HS-5 (cell line): ENCODE results near the gene COQ5.
"Not testable (repeated sequence)": the region's sequence is repeated elsewhere in the genome, so short reads cannot be mapped to it uniquely, and the experiment has no call there.

ENCODE experiments used
- DNase-seq: peaks from one replicate; pipeline ENCODE4 v3.0.0-alpha.2; 2012; ENCODE audit warnings: low read depth

The COQ5 gene, protein sequence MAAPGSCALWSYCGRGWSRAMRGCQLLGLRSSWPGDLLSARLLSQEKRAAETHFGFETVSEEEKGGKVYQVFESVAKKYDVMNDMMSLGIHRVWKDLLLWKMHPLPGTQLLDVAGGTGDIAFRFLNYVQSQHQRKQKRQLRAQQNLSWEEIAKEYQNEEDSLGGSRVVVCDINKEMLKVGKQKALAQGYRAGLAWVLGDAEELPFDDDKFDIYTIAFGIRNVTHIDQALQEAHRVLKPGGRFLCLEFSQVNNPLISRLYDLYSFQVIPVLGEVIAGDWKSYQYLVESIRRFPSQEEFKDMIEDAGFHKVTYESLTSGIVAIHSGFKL

DNA sequence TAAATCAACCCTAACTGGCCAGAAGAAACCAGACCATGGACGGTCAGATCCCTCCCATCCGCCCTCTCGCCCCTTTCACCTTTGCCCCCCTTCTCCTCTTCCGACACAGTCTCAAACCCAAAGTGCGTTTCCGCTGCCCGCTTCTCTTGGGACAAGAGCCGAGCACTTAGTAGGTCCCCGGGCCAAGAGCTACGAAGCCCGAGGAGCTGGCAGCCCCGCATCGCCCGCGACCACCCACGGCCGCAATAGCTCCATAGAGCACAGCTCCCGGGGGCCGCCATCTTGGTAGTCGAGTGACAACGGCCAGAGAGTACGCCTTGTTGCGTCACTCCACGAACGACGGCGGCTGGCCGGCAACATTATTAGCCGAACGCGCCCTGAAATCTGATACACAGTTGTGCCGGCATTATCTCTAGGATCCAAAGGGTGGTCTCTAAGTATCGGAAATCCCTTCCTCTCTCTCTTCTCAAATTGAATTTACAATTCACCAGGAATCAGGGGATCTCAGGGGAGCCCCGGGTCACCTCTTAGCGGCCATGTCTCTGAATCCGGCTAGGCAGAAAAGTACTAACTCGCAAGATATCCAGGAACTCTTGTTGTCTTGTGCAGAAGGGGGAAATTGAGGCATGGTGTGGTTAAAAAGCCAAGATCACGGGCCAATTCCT lies at the start of gene COQ5:
Gene COQ5 (minus strand): TSS at position 298 of the 665 bp plus-strand sequence. CDS start 17 bp downstream, at position 281.
- DNase-seq: peak; percentile 49

DNA sequence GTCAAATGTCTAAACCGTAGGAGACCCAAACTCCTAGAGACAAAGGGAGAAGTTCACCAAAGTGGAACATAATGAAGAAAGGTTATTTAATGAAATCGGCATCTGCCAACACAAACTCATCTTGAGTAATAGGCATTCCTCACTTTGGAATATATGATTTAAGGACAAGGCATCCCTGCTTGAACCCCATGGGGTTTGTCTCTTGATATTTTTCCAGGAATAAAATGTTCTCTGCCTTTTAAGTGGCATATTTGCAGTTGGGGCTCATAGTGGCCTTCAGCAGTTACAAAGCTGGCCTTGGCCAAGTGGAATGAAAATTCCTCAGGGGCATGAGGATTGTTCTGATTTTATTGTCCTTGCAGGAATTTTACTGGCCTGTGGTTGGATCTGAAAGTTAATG lies 45.1 kb upstream of the COQ5 start:
- DNase-seq: no peak

DNA sequence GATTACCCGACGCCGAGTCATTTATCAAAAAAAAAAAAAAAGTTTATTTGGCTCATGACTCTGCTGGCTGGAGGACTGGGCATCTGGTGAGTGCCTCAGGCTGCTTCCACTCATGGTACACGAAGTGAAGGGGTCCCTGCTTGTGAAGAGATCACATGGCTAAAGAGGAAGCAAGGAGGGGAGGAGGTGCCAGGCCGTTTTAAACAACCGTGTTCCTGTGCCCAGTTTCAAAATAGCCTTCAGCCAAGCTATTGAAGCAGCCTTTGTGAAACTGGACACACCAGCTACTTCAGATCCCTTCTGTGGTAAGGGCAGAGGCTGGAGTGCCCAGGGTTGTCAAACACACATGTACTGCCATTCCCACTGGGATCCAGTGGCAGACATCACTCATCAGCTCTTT lies 44.6 kb upstream of the COQ5 start:
- DNase-seq: no peak

DNA sequence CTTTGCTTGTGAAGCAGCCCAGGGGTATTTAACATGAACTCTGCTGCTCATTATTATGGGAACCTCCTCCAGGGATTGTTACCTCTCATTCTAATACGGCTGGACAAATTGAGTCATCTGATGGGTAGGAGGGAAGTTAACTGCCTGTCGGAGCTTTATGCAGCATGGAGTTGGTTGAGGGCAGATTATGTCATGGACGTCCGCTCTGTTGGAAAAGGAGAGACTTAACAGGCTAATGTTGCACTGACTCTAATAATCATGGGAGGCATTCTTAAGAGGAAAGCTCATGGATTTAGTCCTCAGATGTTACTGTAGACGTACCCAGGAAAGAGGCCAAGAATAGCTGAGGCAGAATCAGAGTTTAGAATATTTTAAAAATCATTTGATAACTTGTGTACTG lies 42.3 kb upstream of the COQ5 start:
- no peak for DNase-seq

DNA sequence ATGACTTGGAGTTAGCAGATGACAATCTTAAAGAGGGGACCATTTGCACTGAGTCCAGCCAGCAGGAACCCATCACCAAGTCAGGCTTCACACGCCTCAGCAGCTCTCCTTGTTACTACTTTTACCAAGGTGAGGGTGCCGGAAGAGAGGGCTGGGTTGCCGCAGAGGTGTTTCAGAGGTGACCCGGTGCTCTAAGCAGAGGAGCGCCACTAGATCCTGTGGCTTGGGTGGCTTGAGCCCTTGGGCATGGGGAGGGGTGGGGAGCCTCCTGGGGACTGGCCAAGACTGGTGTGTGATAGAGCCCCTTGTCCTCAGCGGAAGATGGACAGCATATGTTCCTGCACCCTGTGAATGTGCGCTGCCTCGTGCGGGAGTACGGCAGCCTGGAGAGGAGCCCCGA lies 34.5 kb upstream of the COQ5 start:
- DNase-seq: no peak

DNA sequence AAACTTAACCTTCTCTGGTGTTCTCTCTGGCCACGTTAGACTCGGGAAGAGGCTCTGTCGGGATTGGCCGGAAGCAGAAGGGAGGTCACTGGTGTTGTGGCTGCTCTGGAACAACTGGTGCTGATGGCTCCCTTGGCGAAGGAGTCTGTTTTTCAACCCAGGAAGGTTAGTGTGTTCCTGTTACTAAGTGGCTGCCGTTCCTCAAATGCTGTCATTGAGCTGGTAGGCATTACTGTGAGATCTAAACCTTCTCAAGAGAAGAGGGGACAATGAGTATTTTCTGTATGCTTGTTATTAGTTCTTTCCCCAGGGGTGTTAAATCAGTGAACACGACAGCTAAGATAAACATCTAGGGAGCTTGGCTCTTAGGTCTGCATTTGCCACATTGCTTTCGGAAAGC lies 33.9 kb upstream of the COQ5 start:
- no peak for DNase-seq

DNA sequence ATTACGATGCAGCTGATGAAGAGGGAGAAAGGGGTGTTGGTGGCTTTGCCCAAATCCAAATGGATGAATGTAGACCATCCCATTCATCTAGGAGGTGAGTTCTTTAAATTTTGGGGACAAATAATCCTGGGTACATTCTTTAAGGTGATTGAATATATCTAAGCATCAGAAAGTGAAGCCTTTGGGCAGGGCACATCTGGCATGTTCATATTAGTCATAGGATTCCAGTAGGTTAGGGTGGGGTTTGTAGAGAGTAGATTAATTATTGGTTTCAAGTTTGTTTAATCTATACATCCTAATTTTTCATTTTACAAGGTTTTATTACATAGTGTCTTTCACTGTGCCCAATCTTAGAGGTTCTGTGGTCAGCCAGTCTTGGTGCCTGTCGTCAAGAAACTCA lies 28.6 kb upstream of the COQ5 start:
- DNase-seq: no peak

DNA sequence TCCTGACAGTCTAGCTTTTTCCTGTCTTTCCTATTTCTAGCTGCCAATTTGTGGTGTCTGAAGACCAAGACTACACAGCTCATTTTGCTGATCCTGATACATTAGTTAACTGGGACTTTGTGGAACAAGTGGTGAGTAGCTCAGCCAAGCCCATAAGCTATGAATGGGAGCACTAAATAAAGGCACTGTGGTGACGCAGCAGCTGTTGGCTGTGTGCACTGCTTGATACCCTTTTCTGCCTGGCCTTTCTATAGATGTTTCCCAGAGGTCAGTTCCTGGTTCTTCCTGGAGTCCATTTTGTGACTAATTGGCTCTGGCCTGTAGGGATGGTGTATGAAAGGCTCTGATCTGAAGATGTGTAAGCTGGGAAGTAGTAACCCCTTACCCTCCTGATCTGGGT lies 25.7 kb upstream of the COQ5 start:
- DNase-seq: no peak

DNA sequence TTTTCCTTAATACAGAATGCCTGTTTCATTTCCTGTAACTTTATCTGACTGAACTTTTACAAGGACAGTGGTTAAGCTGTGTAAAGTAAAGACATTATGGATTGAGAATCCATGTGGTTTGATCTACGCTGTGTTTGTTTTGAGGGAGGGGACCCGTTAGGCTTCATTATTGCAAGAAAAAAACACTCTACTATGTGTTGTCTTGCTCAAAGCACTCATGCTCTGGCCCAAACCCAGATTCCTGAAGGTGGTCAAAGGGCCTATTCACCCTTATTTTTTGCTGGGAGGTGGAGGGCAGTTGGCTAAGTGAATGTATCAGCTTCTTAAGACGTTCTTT lies 17.1 kb upstream of the COQ5 start:
- no peak for DNase-seq

DNA sequence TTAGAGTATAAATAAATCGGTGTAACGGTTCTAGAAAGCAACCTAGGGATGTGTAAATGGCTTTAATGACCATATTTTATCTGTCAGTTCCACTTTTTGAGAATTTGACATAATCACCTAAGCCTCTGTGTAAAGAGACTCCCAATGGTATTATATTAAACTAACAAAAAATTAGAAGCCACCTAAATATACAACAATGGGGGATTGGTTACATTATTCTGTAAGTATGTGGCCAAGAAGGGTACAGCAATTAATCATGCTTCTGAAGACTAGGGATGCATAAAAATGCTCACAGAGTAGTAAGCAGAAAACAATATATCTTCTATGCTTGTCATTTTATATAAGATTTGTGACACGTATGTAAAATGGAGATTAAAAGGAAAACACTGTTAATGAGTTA lies 15.7 kb upstream of the COQ5 start:
- DNase-seq: no peak

DNA sequence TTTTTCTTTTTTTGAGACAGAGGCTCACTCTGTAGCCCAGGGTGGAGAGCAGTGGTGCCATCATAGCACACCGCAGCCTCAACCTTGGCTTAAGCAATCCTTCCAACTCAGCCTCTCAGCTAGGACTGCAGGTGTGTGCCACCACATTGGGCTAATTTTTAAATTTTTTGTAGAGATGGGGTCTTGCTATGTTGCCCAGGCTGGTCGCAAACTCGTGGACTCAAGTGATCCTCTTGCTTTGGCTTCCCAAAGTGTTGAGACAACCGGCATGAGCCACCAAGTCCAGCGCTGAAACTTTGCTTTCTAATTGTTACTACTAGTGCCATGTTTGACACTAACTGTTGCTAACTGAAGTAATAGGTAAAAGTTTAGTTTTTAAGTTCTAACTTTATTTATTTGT lies 13.2 kb upstream of the COQ5 start:
- no peak for DNase-seq

DNA sequence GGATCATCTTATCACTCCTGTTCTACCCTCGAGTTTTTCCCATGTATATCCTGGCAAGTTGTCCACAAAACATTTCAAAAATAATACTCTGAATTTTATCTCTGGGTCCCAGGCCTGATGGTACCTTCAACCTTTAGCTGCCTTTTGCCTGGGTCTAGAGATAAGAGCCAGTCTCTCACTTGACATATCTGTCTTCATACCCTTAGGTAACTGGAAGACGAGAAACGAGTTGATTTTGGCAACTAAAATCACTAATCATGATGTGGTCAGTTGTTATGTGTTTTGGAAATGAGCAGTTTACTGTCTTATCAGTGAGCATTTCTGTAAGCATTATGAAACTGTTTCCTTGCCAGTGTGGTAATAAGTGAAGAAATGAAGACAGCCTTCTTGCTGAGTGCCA lies 11.5 kb upstream of the COQ5 start:
- no peak for DNase-seq

DNA sequence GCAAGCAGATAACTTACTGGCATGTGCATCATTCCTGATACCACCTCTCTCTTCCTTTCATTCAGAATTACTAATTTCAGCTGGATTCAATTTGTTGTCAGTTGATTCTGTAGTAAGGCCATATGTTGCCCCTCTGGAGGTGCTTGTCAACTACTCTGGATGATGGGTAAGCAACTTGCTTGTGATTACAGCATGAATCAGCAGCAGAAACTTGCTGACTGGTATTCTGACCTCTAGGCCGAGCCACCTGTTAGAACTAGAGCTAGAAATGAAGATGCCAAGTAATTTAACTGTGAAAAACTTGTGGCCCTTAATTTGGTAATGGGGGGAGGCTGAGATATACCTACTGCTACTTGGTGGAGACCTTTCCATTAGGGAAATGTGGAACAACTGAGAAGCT lies 10.3 kb upstream of the COQ5 start:
- peak; percentile 51 for DNase-seq

DNA sequence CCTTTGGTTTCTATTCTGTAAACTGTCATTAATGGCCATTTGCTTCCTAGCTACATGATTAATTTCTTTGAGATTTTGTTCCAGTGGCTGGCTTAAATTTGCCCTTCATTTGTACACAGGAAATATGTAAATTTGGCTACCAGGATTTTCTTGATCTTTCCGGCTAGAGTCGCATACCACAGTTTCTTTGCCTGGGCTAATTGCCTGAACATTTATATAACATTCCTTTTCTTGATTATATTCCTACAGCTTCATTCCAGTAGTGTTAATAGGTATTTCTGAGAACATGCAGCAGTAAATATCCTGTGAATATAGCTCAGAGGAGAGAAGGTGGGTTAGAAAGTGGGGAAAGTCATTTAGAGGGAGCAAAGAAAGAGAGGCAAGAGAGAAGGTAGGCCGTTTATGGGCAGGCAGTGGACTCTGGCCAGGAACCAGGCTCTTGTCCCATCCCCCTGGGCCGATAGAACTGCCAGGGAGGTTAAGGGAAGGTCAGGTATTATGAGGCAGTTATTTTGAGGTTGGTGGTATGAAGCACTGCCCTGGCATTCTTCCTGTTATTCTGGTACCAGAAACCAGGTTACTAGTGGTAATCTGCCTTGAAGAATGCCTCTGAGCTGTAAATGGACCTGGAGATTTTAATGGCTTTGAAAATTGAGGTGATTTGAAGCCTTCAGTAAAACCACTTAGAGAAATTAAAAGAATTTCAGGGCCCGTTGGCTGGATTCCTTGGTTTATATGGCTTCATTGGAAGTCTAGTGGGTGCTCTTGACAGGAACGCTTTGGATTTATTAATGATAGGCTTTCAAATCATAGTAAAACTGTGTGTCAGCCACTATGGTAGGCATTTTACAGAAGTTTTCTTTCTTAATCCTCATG lies 9.6 kb upstream of the COQ5 start:
- peak; percentile 18 for DNase-seq

DNA sequence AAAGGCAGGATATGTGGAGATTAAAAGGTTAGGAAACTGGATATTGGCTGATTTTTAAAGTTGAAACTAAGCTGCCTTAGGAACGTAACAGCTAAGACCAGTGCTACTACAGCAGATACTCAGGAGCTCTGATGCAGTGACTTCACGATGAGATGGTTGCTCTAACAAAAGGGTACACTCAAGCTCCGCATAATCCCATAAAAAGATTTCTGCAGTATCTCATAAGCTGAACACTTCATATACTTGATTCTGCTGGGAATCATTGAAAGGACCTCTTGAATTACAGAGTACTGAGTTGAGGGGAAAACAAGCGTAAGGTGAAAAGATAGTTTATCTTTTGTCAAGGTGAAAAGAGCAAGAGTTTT lies 8.9 kb upstream of the COQ5 start:
- DNase-seq: no peak

DNA sequence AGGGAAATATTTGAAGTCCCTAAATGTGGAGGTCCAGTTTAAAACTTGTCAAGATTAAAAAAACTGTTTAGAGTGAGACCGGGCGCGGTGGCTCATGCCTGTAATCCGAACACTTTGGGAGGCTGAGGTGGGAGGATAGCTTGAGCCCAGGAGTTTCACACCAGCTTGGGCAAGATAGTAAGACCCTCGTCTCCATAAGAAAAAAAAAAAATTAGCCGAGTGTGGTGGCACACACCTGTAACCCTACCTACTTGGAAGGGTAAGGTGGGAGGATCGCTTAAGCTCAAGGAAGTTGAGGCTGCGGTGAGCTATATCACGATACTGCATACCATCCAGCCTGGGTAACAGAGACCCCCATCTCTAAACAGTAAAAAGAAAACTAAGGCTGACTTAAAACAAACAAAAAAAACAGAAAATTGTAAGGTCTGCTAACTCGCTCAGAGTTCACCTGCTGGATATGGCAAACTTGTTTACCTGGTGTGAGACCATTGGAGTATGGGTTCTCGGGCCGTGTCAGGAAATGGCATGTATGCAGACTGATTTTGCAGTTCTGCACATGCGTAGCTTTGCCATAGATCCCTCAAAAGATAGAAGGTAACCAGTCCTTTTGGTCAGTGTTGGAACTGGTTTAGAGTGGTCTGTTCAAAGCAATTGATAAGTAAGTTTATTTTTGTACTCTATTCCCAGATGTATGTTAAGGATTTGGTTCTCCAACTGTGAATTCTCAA lies 7.3 kb upstream of the COQ5 start:
- no peak for DNase-seq

DNA sequence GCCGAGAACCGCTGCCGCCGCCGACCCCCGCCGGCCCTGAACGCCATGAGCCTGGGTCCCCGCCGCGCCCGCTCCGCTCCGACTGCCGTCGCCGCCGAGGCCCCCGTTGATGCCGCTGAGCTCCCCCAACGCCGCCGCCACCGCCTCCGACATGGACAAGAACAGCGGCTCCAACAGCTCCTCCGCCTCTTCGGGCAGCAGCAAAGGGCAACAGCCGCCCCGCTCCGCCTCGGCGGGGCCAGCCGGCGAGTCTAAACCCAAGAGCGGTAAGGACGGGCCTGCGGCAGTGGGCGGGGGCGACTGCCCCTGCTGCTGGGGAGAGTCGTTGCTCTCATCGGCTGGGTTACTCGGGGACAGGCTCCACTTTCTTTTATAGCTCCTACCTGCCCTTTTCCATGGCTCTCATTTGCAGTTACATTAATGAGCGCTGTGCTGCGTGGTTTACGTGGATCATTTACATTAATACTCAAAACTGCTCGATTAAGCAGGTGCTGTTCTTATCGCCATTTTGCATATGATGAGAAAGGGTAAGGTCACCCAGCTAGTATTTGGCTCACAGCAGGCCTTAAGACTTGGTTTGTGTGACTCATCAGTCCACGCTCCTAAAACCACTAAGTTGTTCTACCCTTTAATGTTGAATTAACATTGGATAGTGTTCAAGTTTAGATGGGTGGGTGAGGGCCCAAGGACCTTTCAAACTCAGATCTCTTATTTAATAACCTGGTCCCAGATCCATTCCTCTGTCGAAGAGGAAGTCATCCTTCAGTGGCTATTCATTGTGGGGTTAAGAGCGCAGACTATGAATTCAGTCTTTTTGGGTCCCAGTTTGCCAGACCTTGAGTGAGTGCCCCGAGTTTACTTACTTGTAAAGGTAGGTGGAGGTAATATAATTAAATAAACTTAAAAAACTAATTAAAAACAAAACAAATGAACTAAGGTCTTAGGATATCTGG lies 6.0 kb upstream of the COQ5 start:
- DNase-seq: peak; percentile 67

DNA sequence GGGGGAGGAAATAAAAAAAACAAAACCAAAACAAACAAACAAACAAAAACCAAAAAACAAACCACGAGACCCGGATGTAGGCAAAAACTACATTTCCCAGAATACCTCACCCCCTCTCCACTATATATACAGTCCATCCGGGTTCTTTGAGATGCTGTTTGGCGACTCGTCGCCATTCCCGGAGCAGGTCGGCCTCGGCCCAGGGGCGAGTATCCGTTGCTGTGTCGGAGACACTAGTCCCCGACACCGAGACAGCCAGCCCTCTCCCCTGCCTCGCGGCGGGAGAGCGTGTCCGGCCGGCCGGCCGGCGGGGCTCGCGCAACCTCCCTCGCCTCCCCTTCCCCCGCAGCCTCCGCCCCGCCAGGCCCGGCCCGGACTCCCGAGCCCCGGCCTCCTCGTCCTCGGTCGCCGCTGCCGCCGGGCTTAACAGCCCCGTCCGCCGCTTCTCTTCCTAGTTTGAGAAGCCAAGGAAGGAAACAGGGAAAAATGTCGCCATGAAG lies 5.3 kb upstream of the COQ5 start, which contains the start of gene RNF10:
Gene RNF10 (plus strand): TSS at position 154 of the 500 bp plus-strand sequence. CDS start 456 bp downstream, outside the sequence.
- peak; percentile 71 for DNase-seq

DNA sequence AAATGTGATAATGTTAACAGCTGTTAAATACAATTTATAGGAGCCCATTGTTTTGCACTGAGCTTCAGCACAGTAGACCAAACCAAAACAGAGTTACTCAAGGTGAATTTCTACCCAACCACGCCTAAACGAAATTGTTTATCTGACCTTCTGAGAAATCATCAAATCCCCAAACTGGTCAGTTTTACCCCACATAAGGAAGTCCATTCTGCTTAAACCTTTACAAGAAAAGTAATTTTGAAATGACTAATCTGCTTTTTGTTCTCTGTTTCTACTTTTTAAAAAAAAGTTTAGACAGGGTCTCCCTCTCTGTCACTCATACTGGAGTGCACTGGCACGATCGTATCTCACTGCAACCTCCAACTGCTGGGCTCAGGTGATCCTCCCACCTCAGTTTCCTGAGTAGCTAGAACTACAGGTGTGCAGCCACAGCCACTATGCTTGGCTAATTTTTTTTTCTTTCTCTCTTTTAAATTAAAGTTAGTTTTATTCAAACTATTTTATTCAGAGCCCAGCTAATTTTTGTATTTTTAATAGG lies 3.8 kb upstream of the COQ5 start:
- no peak for DNase-seq

DNA sequence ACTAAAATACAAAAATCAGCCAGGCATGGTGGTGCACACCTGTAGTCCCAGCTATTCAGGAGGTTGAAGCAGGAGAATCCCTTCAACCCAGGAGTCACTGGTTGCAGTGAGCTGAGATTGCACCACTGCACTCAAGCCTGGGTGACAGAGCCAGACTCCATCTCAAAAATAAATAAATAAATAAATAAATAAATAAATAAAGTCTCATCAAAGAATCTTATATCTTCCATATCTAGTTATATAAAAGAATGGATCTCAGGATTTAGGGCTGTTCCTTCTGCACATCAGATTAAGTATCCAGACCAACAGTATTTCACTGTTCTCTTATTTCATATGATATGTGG lies 1.4 kb upstream of the COQ5 start:
- DNase-seq: not testable (repeated sequence)
